Bronchial epithelial cell (primary cell): ENCODE measurements around the gene MYBPC3. TPM values are rescaled to one million over a fixed set of nuclear protein-coding genes. Genes with fewer than 3 reads are reported as not detected.

ENCODE experiments used
- DNase-seq: peaks from one replicate; pipeline ENCODE4 v3.0.0-alpha.2; 2010; ENCODE audit warnings: low read depth
- FAIRE-seq: peaks from 2 replicates; lab custom pipeline; 2011; peaks lifted over from hg19 to GRCh38; lab: Jason Lieb, UNC
- H3K27me3 ChIP-seq: 2 replicates; pipeline ENCODE4 v1.5.1; 2011; ENCODE audit warnings: low read length; ENCODE audit not compliant: control insufficient read depth, insufficient read depth
- H3K36me3 ChIP-seq: 2 replicates; pipeline ENCODE4 v1.5.1; 2011; ENCODE audit warnings: low read length; ENCODE audit not compliant: control insufficient read depth, insufficient read depth
- H3K4me3 ChIP-seq: 2 replicates; pipeline ENCODE4 v1.5.1; 2011; ENCODE audit warnings: mild to moderate bottlenecking, low read depth, low read length, control low read depth
- CTCF ChIP-seq: IDR thresholded peaks from 2 replicates; pipeline ENCODE4 v1.5.1; 2011; ENCODE audit warnings: mild to moderate bottlenecking, moderate library complexity, low read length, control low read depth, inconsistent platforms; ENCODE audit not compliant: insufficient read depth, severe bottlenecking
- total RNA-seq: library from RNA; depleted of rRNA; stranded (reverse); fragments of >200 nt; gene quantifications from 2 replicates; pipeline ENCODE4 v1.2.1, GENCODE V29; 2014

MYBPC3 gene
- total RNA-seq, 1 donor from 2014 or later: under 0.01 TPM

DNA sequence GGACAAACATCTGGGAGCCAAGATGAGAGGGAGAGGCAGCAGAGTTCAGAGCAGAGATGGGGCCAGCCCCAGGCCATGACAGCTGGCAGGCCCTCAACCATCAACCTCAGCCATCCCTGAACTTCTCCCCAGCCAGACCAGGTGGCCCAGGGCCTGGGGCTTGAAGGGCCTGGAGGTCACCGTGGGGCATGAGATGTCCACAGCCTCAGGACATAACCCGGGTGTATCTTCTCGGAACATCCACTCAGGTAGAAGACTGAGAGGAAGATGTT lies 43.5 kb upstream of the MYBPC3 start:
- TF ChIP-seq CTCF: no peak
- H3K36me3 ChIP-seq: no peaks in the 10 kb centered on the region
- DNase-seq: no peak
- no peak overlapping the region for H3K4me3 ChIP-seq
- FAIRE-seq: no peak
- no peaks in the 10 kb centered on the region for H3K27me3 ChIP-seq

DNA sequence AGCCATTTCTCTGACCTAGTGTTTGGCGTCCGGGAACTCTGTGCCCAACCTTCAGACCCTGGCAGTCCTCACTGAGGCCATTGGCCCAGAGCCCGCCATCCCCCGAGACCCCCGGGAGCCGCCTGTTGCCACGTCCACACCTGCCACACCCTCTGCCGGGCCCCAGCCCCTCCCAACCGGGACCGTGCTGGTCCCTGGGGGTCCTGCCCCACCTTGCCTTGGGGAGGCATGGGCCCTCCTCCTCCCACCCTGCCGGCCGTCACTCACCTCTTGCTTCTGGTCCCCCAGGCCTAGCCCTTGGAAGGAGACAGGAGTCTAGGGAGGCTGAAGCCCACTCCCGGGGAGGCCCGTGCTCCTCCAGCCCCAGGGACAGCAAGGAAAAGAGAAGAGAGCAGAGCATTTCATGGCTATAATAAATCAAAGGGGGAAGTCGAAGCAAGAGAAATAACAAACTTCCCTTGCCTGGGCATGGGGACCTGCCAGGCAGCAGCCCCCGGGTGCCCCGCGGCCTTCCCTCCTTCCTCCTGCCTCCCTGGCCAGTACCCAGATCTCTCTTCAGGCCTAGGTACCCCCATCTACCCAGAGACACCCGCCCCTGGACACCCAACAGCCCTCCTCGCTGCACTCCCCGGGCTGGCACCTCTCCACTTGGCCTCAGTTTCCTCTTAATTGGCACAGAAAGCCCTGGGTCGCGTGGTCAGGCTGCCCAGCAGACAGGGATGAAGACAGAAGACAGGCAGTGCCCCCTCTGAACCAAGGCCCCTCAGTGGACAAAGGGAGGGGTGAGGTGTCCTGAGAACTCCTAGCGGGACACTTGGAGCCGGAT lies 42.9 kb upstream of the MYBPC3 start:
- no peaks in the 10 kb centered on the region for H3K36me3 ChIP-seq
- TF ChIP-seq CTCF: no peak
- H3K4me3 ChIP-seq: no peak overlapping the region
- FAIRE-seq: no peak
- H3K27me3 ChIP-seq: no peaks in the 10 kb centered on the region
- DNase-seq: no peak

DNA sequence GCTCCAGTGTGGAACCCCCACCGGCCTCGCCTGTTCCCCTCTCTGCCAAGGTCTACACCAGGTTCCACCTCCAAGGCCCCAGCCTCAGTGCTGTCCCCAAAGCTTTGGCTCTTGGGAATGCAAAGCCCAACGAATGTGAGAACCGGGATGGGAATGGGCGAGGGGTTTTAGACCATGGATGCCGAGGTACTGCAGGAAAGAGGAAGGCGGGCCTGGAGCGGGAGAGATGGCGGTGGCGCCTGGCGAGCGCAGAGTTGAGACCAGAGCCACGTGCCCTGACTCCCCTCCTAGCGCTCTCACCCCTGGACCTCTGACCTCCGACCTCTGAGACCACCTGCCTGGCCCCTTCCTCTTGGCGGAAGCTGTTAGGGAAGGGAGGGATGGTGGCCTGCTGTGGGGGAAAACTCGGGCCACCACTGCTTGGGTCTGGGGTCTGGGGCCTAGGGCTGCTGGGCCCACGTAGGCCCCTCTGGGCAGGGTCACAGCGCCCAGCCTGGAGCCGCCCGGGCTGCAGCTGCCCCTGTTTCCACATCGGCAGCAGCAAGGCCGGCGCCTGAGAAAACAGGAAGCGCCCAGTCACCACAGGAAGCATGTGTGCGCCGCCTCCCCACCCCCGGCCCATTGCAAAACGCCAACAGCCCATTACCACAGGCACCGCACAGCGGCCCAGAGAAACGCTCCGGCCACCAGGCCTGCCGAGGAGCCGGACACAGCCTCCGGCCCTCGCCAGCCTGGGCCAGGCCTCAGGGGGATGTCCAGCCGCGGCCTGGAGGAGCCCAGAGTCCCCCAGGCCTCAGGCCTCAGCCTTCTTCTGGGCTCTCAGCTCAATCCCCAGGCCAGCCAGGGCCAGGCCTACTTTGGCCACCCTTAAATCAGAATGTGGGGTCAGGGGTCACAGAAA lies 42.1 kb upstream of the MYBPC3 start:
- DNase-seq: no peak

GRCh38 chr11:47394050-47394321 lies 41.5 kb upstream of the MYBPC3 start:
- Histone ChIP-seq H3K27me3 (no peaks in the 10 kb centered on the region), H3K4me3 (no peak overlapping the region), H3K36me3 (no peaks in the 10 kb centered on the region)
- FAIRE-seq (no peak), DNase-seq (no peak)
- no peak for TF ChIP-seq CTCF

More for the DNA sequence above, 42.1 kb upstream of the MYBPC3 start:
- H3K4me3 ChIP-seq: no peak overlapping the region
- H3K27me3 ChIP-seq: no peaks in the 10 kb centered on the region
- no peak for FAIRE-seq
- H3K36me3 ChIP-seq: no peaks in the 10 kb centered on the region
- no peak for TF ChIP-seq CTCF

DNA sequence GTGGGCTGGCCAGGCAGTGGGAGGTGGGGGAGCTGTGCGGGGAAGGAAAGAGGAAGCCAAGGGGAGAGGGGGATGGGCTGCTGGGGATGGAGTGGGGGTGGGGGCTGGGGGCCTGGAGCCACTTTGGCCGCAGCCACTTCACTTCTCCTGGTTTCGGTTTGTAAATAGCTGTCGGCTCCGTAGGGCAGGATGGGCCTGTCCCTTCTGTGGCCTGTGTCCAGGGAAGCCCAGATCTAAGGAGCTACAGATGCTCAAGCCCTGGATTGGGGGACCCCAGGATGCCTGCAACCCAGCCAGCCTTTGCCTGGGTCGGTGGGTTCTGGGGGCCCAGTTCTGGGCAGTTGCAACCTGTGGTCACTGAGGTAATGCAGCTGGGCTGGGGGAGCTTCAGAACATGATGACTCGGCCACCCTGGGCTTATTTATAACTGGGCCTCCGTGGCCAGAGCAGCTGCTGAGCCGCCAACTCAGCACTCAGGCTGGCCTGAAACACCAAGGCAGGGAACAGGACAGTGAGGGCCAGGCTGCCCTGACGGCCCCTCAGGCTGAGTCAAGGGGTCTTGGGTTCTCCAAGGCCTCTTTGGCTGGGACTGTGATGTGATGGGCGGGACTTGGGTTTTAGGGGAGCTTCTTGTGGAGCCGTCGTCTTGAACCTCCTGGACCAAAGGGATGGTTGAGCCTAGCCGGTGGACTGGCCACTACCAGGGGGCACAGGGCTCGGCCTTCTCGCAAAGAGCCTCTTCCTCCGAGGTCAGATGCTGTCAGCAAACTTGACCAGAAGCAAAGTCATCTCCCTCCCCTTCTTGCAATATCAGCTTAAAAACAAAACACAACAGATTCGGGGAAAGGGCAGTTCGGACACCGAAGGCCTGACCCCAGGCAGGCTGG lies 40.9 kb upstream of the MYBPC3 start:
- no peak overlapping the region for H3K4me3 ChIP-seq
- H3K36me3 ChIP-seq: no peaks in the 10 kb centered on the region
- H3K27me3 ChIP-seq: no peaks in the 10 kb centered on the region
- no peak for TF ChIP-seq CTCF
- DNase-seq (no peak), FAIRE-seq (no peak)
